MM.1S (cell line): Measurements from ENCODE around the gene MAGI1.

Experiments
- DNase-seq: peaks from one replicate; pipeline ENCODE4 v3.0.0-alpha.2; 2015
- H2AFZ ChIP-seq: fragments of 300-600 bp; sonication (generic); 2 replicates; pipeline ENCODE4 v1.6.0; 2016; ENCODE audit warnings: antibody characterized with exemption, low read length
- H3F3A ChIP-seq: fragments of 300-600 bp; sonication (generic); 2 replicates; pipeline ENCODE4 v1.6.1; 2016; ENCODE audit warnings: mild to moderate bottlenecking, antibody characterized with exemption, low read length, moderate library complexity, mixed read lengths; ENCODE audit not compliant: insufficient read depth
- H3K27ac ChIP-seq: fragments of 300-600 bp; sonication (generic); 2 replicates; pipeline ENCODE4 v1.5.1; 2016; ENCODE audit warnings: mild to moderate bottlenecking, low read length
- H3K27me3 ChIP-seq: fragments of 300-600 bp; sonication (generic); replicated peaks from 2 replicates; pipeline ENCODE4 v1.6.0; 2016; ENCODE audit warnings: low read length; ENCODE audit not compliant: insufficient read depth
- H3K36me3 ChIP-seq: fragments of 300-600 bp; sonication (generic); replicated peaks from 2 replicates; pipeline ENCODE4 v1.6.1; 2016; ENCODE audit warnings: mild to moderate bottlenecking, low read length, mixed read lengths; ENCODE audit not compliant: insufficient read depth
- H3K4me1 ChIP-seq: fragments of 300-600 bp; sonication (generic); 2 replicates; pipeline ENCODE4 v1.6.1; 2016; ENCODE audit warnings: low read length, mixed read lengths
- H3K4me2 ChIP-seq: fragments of 300-600 bp; sonication (generic); 2 replicates; pipeline ENCODE4 v1.6.0; 2016; ENCODE audit warnings: low read depth, low read length
- H3K4me3 ChIP-seq: fragments of 300-600 bp; sonication (generic); 2 replicates; pipeline ENCODE4 v1.5.1; 2016; ENCODE audit warnings: low read length, mixed read lengths
- H3K79me2 ChIP-seq: fragments of 300-600 bp; sonication (generic); 2 replicates; pipeline ENCODE4 v1.6.1; 2016; ENCODE audit warnings: mixed run types, low read length, mixed read lengths
- H3K9ac ChIP-seq: fragments of 300-600 bp; sonication (generic); 2 replicates; pipeline ENCODE4 v1.6.1; 2016; ENCODE audit warnings: low read length, mixed read lengths
- H3K9me2 ChIP-seq: fragments of 300-600 bp; sonication (generic); replicated peaks from 2 replicates; pipeline ENCODE4 v1.6.1; 2016; ENCODE audit warnings: mild to moderate bottlenecking, low read length, mixed read lengths; ENCODE audit not compliant: insufficient read depth
- H3K9me3 ChIP-seq: fragments of 300-600 bp; sonication (generic); replicated peaks from 2 replicates; pipeline ENCODE4 v1.6.1; 2016; ENCODE audit warnings: mild to moderate bottlenecking, low read length, mixed read lengths; ENCODE audit not compliant: insufficient read depth
- H4K20me1 ChIP-seq: fragments of 300-600 bp; sonication (generic); 2 replicates; pipeline ENCODE4 v1.6.1; 2016; ENCODE audit warnings: mild to moderate bottlenecking, low read length, moderate library complexity, mixed read lengths; ENCODE audit not compliant: insufficient read depth
- CTCF ChIP-seq: fragments of 300-600 bp; sonication (generic); IDR thresholded peaks from 2 replicates; pipeline ENCODE4 v1.5.1; 2016; ENCODE audit warnings: antibody characterized with exemption, low read length, mixed read lengths
- EZH2 ChIP-seq: fragments of 300-600 bp; sonication (generic); optimal IDR thresholded peaks from 2 replicates; pipeline ENCODE3; 2017; ENCODE audit warnings: low read depth, mild to moderate bottlenecking, antibody characterized with exemption, low read length, mixed read lengths
- EZH2phosphoT487 ChIP-seq: fragments of 300-600 bp; sonication (generic); IDR thresholded peaks from 2 replicates; pipeline ENCODE4 v1.6.1; 2018; ENCODE audit warnings: antibody characterized with exemption, low read length

The MAGI1 gene

GRCh38 chr3:65551945-65552344, 486.8 kb downstream of the MAGI1 start:
- Histone ChIP-seq H3K9me3 (no peaks in the 10 kb centered on the region), H3K4me1 (no peaks in the 10 kb centered on the region), H3K4me3 (no peak overlapping the region), H3F3A (no peaks in the 10 kb centered on the region), H3K4me2 (no peak overlapping the region), H3K36me3 (no peaks in the 10 kb centered on the region), H3K79me2 (no peaks in the 10 kb centered on the region), H4K20me1 (no peaks in the 10 kb centered on the region), H3K27me3 (no peaks in the 10 kb centered on the region), H2AFZ (no peak overlapping the region), H3K9ac (no peak overlapping the region), H3K9me2 (no peaks in the 10 kb centered on the region), H3K27ac (no peak overlapping the region)
- no peak for DNase-seq
- TF ChIP-seq EZH2 (no peak), EZH2phosphoT487 (no peak), CTCF (no peak)

DNA sequence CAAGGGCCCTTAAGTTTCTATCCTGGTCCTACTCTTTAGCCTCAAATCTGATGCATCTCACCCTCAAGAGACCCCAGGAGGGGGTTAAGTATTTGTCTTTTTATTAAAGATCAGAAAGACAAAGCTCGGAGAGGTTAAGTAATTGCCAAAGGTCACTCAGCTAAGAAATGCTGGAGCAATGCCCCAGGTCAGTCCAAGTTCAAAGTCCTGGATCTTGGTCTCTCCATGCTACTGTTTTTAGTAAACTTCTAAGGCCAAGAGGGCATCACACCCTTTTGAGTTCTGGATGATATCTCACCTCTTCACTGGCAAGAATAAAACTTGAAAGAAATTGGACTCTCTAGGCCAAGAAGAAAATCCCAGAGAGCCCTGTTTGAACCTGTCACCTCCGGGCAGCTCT, 488.6 kb downstream of the MAGI1 start:
- H3K9me2 ChIP-seq = no peaks in the 10 kb centered on the region
- H3K79me2 ChIP-seq = no peaks in the 10 kb centered on the region
- no peaks in the 10 kb centered on the region for H3K9me3 ChIP-seq
- H3K27ac ChIP-seq = no peak overlapping the region
- no peak overlapping the region for H3K4me2 ChIP-seq
- H3K4me1 ChIP-seq = no peaks in the 10 kb centered on the region
- no peak for DNase-seq
- H4K20me1 ChIP-seq = no peaks in the 10 kb centered on the region
- H2AFZ ChIP-seq = no peak overlapping the region
- H3K36me3 ChIP-seq = no peaks in the 10 kb centered on the region
- no peaks in the 10 kb centered on the region for H3K27me3 ChIP-seq
- TF ChIP-seq EZH2 = no peak
- H3F3A ChIP-seq = no peaks in the 10 kb centered on the region
- H3K9ac ChIP-seq = no peak overlapping the region
- no peak overlapping the region for H3K4me3 ChIP-seq

DNA sequence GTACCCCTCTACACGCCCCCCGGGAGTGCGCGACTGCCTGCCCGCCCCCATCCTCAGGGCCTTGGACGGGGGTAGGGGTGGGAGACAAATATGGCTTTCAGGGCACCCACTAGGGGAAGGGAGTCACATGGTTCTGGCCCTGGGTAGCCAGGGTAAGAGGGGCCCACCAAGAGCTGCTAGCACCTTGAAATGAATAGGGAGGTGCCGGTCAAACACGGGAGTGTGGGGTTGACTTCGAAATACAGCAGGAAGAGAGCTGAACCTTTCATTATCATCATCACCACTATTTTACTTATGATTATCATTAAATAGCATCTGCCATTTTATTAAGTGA, 489.1 kb downstream of the MAGI1 start:
- TF ChIP-seq CTCF (no peak), EZH2phosphoT487 (no peak), EZH2 (no peak)

GRCh38 chr3:65548848-65549625, 489.7 kb downstream of the MAGI1 start:
- Histone ChIP-seq H3K4me3 (no peak overlapping the region), H3F3A (no peaks in the 10 kb centered on the region), H3K4me1 (no peaks in the 10 kb centered on the region), H3K9ac (no peak overlapping the region), H4K20me1 (no peaks in the 10 kb centered on the region), H3K9me2 (no peaks in the 10 kb centered on the region), H3K9me3 (no peaks in the 10 kb centered on the region), H3K79me2 (no peaks in the 10 kb centered on the region), H3K27ac (no peak overlapping the region), H3K4me2 (no peak overlapping the region), H2AFZ (no peak overlapping the region), H3K36me3 (no peaks in the 10 kb centered on the region), H3K27me3 (no peaks in the 10 kb centered on the region)
- no peak for DNase-seq
- TF ChIP-seq CTCF = no peak
- TF ChIP-seq EZH2 = no peak
- TF ChIP-seq EZH2phosphoT487 = no peak

More for the DNA sequence above, 489.1 kb downstream of the MAGI1 start:
- Histone ChIP-seq H3K9ac (no peak overlapping the region), H3K79me2 (no peaks in the 10 kb centered on the region), H3K9me3 (no peaks in the 10 kb centered on the region), H3K4me2 (no peak overlapping the region), H3K36me3 (no peaks in the 10 kb centered on the region), H3K27me3 (no peaks in the 10 kb centered on the region), H3K27ac (no peak overlapping the region), H3K9me2 (no peaks in the 10 kb centered on the region), H3K4me3 (no peak overlapping the region), H4K20me1 (no peaks in the 10 kb centered on the region), H2AFZ (no peak overlapping the region), H3F3A (no peaks in the 10 kb centered on the region), H3K4me1 (no peaks in the 10 kb centered on the region)
- no peak for DNase-seq
